ENCODE results near the gene ZNF618.

DNA sequence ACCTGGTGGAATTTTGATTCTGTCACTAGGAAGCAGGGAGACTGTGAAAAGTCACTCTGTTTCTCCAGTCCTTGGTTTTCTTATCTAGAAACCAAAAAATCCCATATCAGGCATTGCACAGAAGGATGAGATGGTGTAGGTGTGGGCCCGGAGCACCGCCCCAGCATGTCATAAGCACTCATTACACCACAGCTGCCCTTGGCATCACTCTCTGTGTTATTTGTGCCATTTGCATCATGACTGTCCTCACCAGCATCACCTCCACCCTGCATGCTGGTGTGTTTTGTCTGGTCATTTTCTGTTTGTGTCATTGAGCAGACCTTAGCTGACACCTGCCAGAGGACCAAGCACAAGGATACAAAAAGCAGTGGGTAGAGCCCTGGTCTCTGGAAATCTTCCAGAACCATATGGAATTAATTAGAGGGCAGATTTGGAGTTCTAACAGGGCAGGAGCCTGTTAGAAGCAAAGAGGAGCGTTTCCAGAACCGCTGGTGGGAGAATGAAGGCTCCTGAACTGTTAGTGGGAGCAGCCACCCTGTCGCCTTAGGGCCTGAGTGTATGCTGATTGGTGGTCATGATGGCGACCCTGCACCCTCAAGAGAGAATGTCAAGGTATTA is 102.7 kb downstream of the ZNF618 start:
- TF ChIP-seq CTCF (IDR thresholded peaks at IDR 0.05; ENCODE audit: borderline replicate concordance, extremely low read depth, low read length, poor library complexity, severe bottlenecking) = no peak
- TF ChIP-seq EZH2 (IDR thresholded peaks at IDR 0.05; ENCODE audit: borderline replicate concordance, low read depth, low read length, severe bottlenecking) = no peak
